ENCODE measurements around the gene DRGX. TPM values are rescaled to one million over a fixed set of nuclear protein-coding genes. Genes with fewer than 3 reads are reported as not detected.

DRGX gene
- polyA plus RNA-seq, 3 donors: 0.09 TPM; not detected in 2

- DNase-seq: peak; percentile 42
Observed at GRCh38 chr10:49408519-49409306, 12.8 kb upstream of the DRGX start.

- DNase-seq: peak; percentile 71
Observed at GRCh38 chr10:49407552-49408137, 11.8 kb upstream of the DRGX start.

- DNase-seq: no peak
Observed at GRCh38 chr10:49407151-49407550, 11.3 kb upstream of the DRGX start.

- DNase-seq: no peak
Observed at GRCh38 chr10:49404321-49404878, 8.5 kb upstream of the DRGX start.

- no peak for DNase-seq
Observed at GRCh38 chr10:49403363-49403762, 7.5 kb upstream of the DRGX start.

GRCh38 chr10:49400365-49400764, 4.5 kb upstream of the DRGX start:
- DNase-seq: no peak

- no peak for DNase-seq
Observed at GRCh38 chr10:49398986-49399385, 3.1 kb upstream of the DRGX start.

GRCh38 chr10:49398000-49398861, 2.3 kb upstream of the DRGX start:
- DNase-seq: peak; percentile 52

GRCh38 chr10:49397036-49397999, 1.4 kb upstream of the DRGX start:
- DNase-seq: no peak

GRCh38 chr10:49396666-49396999, 744 bp upstream of the DRGX start:
- no peak for DNase-seq

- no peak for DNase-seq
Observed at GRCh38 chr10:49394933-49395740, 752 bp downstream of the DRGX start.

- DNase-seq: no peak
Observed at GRCh38 chr10:49393757-49394156, 2.1 kb downstream of the DRGX start.

- no peak for DNase-seq
Observed at GRCh38 chr10:49393301-49393700, 2.6 kb downstream of the DRGX start.

GRCh38 chr10:49389361-49389933, 6.4 kb downstream of the DRGX start:
- DNase-seq: no peak

GRCh38 chr10:49388161-49388560, 7.7 kb downstream of the DRGX start:
- no peak for DNase-seq

GRCh38 chr10:49387071-49387470, 8.8 kb downstream of the DRGX start:
- DNase-seq: no peak

GRCh38 chr10:49385939-49386922, 9.7 kb downstream of the DRGX start:
- DNase-seq: no peak

GRCh38 chr10:49384268-49384953, 11.5 kb downstream of the DRGX start:
- no peak for DNase-seq
